ENCODE data around the gene TUT4.

DNA sequence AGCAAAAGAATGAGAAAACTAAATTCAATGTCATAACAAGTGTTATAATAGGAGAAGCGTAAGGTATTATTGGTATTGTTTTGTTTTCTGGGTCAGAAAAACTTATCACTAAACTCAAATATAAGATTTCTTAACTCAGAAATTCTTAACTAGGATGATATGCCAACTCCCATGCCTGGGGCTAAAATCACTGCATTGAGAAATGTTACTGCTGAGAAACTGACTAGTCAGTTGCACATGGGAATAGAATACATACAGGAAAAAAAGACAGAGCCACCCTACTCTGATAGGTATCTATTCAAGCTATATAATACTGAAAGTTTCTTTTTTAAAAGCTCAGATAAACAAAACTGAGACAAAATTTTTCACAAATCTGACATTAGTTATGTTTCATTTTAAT, 92.2 kb downstream of the TUT4 start:
- TF ChIP-seq, protein P1, sequence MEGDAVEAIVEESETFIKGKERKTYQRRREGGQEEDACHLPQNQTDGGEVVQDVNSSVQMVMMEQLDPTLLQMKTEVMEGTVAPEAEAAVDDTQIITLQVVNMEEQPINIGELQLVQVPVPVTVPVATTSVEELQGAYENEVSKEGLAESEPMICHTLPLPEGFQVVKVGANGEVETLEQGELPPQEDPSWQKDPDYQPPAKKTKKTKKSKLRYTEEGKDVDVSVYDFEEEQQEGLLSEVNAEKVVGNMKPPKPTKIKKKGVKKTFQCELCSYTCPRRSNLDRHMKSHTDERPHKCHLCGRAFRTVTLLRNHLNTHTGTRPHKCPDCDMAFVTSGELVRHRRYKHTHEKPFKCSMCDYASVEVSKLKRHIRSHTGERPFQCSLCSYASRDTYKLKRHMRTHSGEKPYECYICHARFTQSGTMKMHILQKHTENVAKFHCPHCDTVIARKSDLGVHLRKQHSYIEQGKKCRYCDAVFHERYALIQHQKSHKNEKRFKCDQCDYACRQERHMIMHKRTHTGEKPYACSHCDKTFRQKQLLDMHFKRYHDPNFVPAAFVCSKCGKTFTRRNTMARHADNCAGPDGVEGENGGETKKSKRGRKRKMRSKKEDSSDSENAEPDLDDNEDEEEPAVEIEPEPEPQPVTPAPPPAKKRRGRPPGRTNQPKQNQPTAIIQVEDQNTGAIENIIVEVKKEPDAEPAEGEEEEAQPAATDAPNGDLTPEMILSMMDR (IDR thresholded peaks at IDR 0.05): no peak
- TF ChIP-seq POLR2A (IDR thresholded peaks at IDR 0.05): no peak

Data from ovary (tissue), 3 donors.